H9 (cell line): ENCODE data around the gene C1orf226. TPM values are rescaled to one million over a fixed set of nuclear protein-coding genes. Genes with fewer than 3 reads are reported as not detected.

Source experiments
- DNase-seq: peaks from one replicate; pipeline ENCODE4 v3.0.0-alpha.2; 2017
- H2AFZ ChIP-seq: one replicate; pipeline ENCODE4 v1.6.1; 2013; ENCODE audit warnings: mild to moderate bottlenecking, low read length, control low read depth, moderate library complexity
- H2AK5ac ChIP-seq: 2 replicates; pipeline ENCODE4 v1.6.1; 2013; ENCODE audit warnings: low read length, control low read depth, mixed read lengths; ENCODE audit not compliant: insufficient read length
- H2BK120ac ChIP-seq: one replicate; pipeline ENCODE4 v1.6.1; 2013; ENCODE audit warnings: low read depth, mild to moderate bottlenecking, low read length, control low read depth, inconsistent platforms; ENCODE audit not compliant: poor library complexity, severe bottlenecking
- H2BK12ac ChIP-seq: 2 replicates; pipeline ENCODE4 v1.6.1; 2013; ENCODE audit warnings: low read length, control low read depth, mixed read lengths, low read depth; ENCODE audit not compliant: insufficient read length
- H2BK15ac ChIP-seq: 2 replicates; pipeline ENCODE4 v1.6.1; 2013; ENCODE audit warnings: low read depth, low read length, control low read depth
- H2BK20ac ChIP-seq: one replicate; pipeline ENCODE4 v1.6.1; 2013; ENCODE audit warnings: low read depth, mild to moderate bottlenecking, low read length, control low read depth, inconsistent platforms; ENCODE audit not compliant: poor library complexity, severe bottlenecking
- H2BK5ac ChIP-seq: 2 replicates; pipeline ENCODE4 v1.6.1; 2013; ENCODE audit warnings: low read length, control low read depth, mixed read lengths; ENCODE audit not compliant: insufficient read length
- H3K14ac ChIP-seq: 2 replicates; pipeline ENCODE4 v1.6.1; 2013; ENCODE audit warnings: low read length, control low read depth; ENCODE audit not compliant: insufficient read depth
- H3K18ac ChIP-seq: 2 replicates; pipeline ENCODE4 v1.6.1; 2013; ENCODE audit warnings: low read depth, mild to moderate bottlenecking, mixed read lengths, low read length, control low read depth; ENCODE audit not compliant: insufficient read length
- H3K23ac ChIP-seq: 2 replicates; pipeline ENCODE4 v1.6.1; 2013; ENCODE audit warnings: low read length, control low read depth, mixed read lengths, low read depth; ENCODE audit not compliant: insufficient read length
- H3K23me2 ChIP-seq: 2 replicates; pipeline ENCODE4 v1.6.1; 2013; ENCODE audit warnings: low read depth, mild to moderate bottlenecking, mixed read lengths, low read length, control low read depth; ENCODE audit not compliant: insufficient read length, poor library complexity, severe bottlenecking
- H3K27ac ChIP-seq: 2 replicates; pipeline ENCODE4 v1.5.1; 2013; ENCODE audit warnings: low read length, control low read depth, mixed read lengths, low read depth; ENCODE audit not compliant: insufficient read length
- H3K27me3 ChIP-seq: 2 replicates; pipeline ENCODE4 v1.6.1; 2013; ENCODE audit warnings: low read length, control low read depth, inconsistent platforms; ENCODE audit not compliant: insufficient read depth
- H3K4ac ChIP-seq: 2 replicates; pipeline ENCODE4 v1.6.1; 2013; ENCODE audit warnings: low read depth, mild to moderate bottlenecking, control low read depth, inconsistent platforms, low read length, moderate library complexity
- H3K4me1 ChIP-seq: 2 replicates; pipeline ENCODE4 v1.6.1; 2013; ENCODE audit warnings: low read length, control low read depth, inconsistent platforms; ENCODE audit not compliant: insufficient read depth
- H3K4me2 ChIP-seq: 2 replicates; pipeline ENCODE4 v1.6.1; 2013; ENCODE audit warnings: low read length, control low read depth, mixed read lengths; ENCODE audit not compliant: insufficient read length, insufficient read depth
- H3K56ac ChIP-seq: 2 replicates; pipeline ENCODE4 v1.6.1; 2013; ENCODE audit warnings: low read depth, mild to moderate bottlenecking, mixed read lengths, low read length, control low read depth; ENCODE audit not compliant: insufficient read length
- H3K79me1 ChIP-seq: 2 replicates; pipeline ENCODE4 v1.6.1; 2013; ENCODE audit warnings: low read depth, mild to moderate bottlenecking, moderate library complexity, low read length, control low read depth, inconsistent platforms; ENCODE audit not compliant: insufficient read depth, poor library complexity, severe bottlenecking
- H3K79me2 ChIP-seq: 2 replicates; pipeline ENCODE4 v1.6.1; 2013; ENCODE audit warnings: low read length, control low read depth, inconsistent platforms; ENCODE audit not compliant: insufficient read depth
- H3K9ac ChIP-seq: 2 replicates; pipeline ENCODE4 v1.6.1; 2013; ENCODE audit warnings: low read length, control low read depth, mixed read lengths; ENCODE audit not compliant: insufficient read length; ENCODE audit errors: extremely low read depth
- H3K9me3 ChIP-seq: one replicate; pipeline ENCODE4 v1.6.1; 2013; ENCODE audit warnings: low read depth, low read length, inconsistent platforms; ENCODE audit not compliant: control insufficient read depth
- H3T11ph ChIP-seq: one replicate; pipeline ENCODE4 v1.6.1; 2013; ENCODE audit warnings: mild to moderate bottlenecking, low read length, control low read depth, inconsistent platforms
- H4K20me1 ChIP-seq: one replicate; pipeline ENCODE4 v1.6.1; 2013; ENCODE audit not compliant: control insufficient read depth, insufficient read length, insufficient read depth
- H4K5ac ChIP-seq: 2 replicates; pipeline ENCODE4 v1.6.1; 2013; ENCODE audit warnings: low read depth, mild to moderate bottlenecking, mixed read lengths, low read length, control low read depth; ENCODE audit not compliant: insufficient read length
- H4K8ac ChIP-seq: replicated peaks from 2 replicates; pipeline ENCODE4 v1.6.1; 2013; ENCODE audit warnings: low read length, control low read depth, mixed read lengths, low read depth; ENCODE audit not compliant: insufficient read length
- H4K91ac ChIP-seq: 2 replicates; pipeline ENCODE4 v1.6.1; 2013; ENCODE audit warnings: low read depth, mild to moderate bottlenecking, moderate library complexity, mixed read lengths, low read length, control low read depth; ENCODE audit not compliant: insufficient read length
- H3K27ac Mint-ChIP-seq, 3 experiments: 2 replicates in 2 of 3; 3 replicates in 1 of 3; pipeline ENCODE4 v1.8.0; 2020 to 2021; ENCODE audit warnings: mixed read lengths in 3 of 3, mild to moderate bottlenecking in 1 of 3, moderate library complexity in 1 of 3
- H3K27me3 Mint-ChIP-seq: 2 replicates; pipeline ENCODE4 v1.8.0; 2021; ENCODE audit warnings: low read depth, mild to moderate bottlenecking, moderate library complexity, mixed read lengths
- H3K36me3 Mint-ChIP-seq, 3 experiments: 2 replicates in 2 of 3; 3 replicates in 1 of 3; pipeline ENCODE4 v1.8.0; 2020 to 2021; ENCODE audit warnings: low read depth in 3 of 3, mixed read lengths in 3 of 3; ENCODE audit not compliant: insufficient read depth in 1 of 3
- H3K4me1 Mint-ChIP-seq, 2 experiments: 2 replicates each; pipeline ENCODE4 v1.8.0; 2020; ENCODE audit warnings: mixed read lengths in 2 of 2
- H3K4me3 Mint-ChIP-seq, 2 experiments: 2 replicates in 1 of 2; 3 replicates in 1 of 2; pipeline ENCODE4 v1.8.0; 2020 to 2021; ENCODE audit warnings: mild to moderate bottlenecking in 2 of 2, mixed read lengths in 2 of 2, moderate library complexity in 1 of 2
- H3K9me3 Mint-ChIP-seq, 2 experiments: 2 replicates in 1 of 2; 3 replicates in 1 of 2; pipeline ENCODE4 v1.8.0; 2020; ENCODE audit warnings: mild to moderate bottlenecking in 2 of 2, mixed read lengths in 2 of 2, moderate library complexity in 1 of 2
- whole genome bisulfite sequencing: extraction: QIAGEN DNeasy Blood & Tissue Kit; methylation state at CpG from one replicate; pipeline ENCODE4 v1.1.7; 2013; ENCODE audit warnings: missing lambda C conversion rate, low lambda C conversion rate, mixed read lengths; ENCODE audit not compliant: insufficient read length; ENCODE audit errors: extremely low coverage; 5-methylcytosine and 5-hydroxymethylcytosine counted together
- total RNA-seq: library from RNA; stranded (reverse); gene quantifications from 2 replicates; pipeline ENCODE4 v1.2.1, GENCODE V29; 2021
- TF ChIP-seq, protein P1 (sequence below): fragments of 200-600 bp; sonication (generic); conservative IDR thresholded peaks from 3 replicates; pipeline ENCODE4 v1.8.0; 2021; ENCODE audit warnings: antibody characterized with exemption, mild to moderate bottlenecking

The C1orf226 gene
- total RNA-seq, 1 experiment from 2014 or later = 11.5 TPM

DNA sequence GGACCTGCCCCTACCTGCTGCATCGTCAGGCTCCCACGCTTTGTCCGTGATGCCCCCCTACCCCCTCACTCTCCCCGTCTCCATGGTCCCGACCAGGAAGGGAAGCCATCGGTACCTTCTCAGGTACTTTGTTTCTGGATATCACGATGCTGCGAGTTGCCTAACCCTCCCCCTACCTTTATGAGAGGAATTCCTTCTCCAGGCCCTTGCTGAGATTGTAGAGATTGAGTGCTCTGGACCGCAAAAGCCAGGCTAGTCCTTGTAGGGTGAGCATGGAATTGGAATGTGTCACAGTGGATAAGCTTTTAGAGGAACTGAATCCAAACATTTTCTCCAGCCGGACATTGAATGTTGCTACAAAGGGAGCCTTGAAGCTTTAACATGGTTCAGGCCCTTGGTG lies 13.8 kb upstream of the C1orf226 start:
- Histone ChIP-seq H3K4ac (no peak overlapping the region), H2BK20ac (no peak overlapping the region), H3K27me3 (no peaks in the 10 kb centered on the region), H3K23ac (no peak overlapping the region), H3K79me2 (no peaks in the 10 kb centered on the region), H4K5ac (no peak overlapping the region), H3K27ac (no peak overlapping the region), H3K4me1 (no peaks in the 10 kb centered on the region), H3K14ac (no peak overlapping the region), H2AFZ (no peak overlapping the region), H3T11ph (no peak overlapping the region), H3K9ac (no peak overlapping the region), H2BK5ac (no peak overlapping the region), H2AK5ac (no peak overlapping the region), H2BK120ac (no peak overlapping the region), H3K18ac (no peak overlapping the region), H3K23me2 (no peaks in the 10 kb centered on the region), H4K20me1 (no peaks in the 10 kb centered on the region), H3K4me2 (no peak overlapping the region), H3K79me1 (no peaks in the 10 kb centered on the region), H4K8ac (no peak overlapping the region), H2BK12ac (no peak overlapping the region), H3K9me3 (no peaks in the 10 kb centered on the region), H2BK15ac (no peak overlapping the region), H4K91ac (no peak overlapping the region), H3K56ac (no peak overlapping the region)
- H3K27ac Mint-ChIP-seq = peak overlapping the region in 1 of 3 experiments; percentile 21; a peak in 1 of 7 replicates
- H3K27me3 Mint-ChIP-seq = no peaks in the 10 kb centered on the region
- H3K4me1 Mint-ChIP-seq = peaks cover 0 to 7% of the 10 kb centered on the region in 2 experiments; a peak in 2 of 4 replicates
- WGBS = no CpG with 5 or more reads among the region's 10 CpGs
- H3K4me3 Mint-ChIP-seq = no peak overlapping the region
- peaks cover 2 to 9% (median 3%) of the 10 kb centered on the region in 3 experiments; a peak in 4 of 7 replicates for H3K36me3 Mint-ChIP-seq
- TF ChIP-seq, protein P1, sequence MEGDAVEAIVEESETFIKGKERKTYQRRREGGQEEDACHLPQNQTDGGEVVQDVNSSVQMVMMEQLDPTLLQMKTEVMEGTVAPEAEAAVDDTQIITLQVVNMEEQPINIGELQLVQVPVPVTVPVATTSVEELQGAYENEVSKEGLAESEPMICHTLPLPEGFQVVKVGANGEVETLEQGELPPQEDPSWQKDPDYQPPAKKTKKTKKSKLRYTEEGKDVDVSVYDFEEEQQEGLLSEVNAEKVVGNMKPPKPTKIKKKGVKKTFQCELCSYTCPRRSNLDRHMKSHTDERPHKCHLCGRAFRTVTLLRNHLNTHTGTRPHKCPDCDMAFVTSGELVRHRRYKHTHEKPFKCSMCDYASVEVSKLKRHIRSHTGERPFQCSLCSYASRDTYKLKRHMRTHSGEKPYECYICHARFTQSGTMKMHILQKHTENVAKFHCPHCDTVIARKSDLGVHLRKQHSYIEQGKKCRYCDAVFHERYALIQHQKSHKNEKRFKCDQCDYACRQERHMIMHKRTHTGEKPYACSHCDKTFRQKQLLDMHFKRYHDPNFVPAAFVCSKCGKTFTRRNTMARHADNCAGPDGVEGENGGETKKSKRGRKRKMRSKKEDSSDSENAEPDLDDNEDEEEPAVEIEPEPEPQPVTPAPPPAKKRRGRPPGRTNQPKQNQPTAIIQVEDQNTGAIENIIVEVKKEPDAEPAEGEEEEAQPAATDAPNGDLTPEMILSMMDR = no peak
- no peak for DNase-seq
- no peaks in the 10 kb centered on the region for H3K9me3 Mint-ChIP-seq
